Amniotic stem cell (primary cell): Measurements from ENCODE around the gene SRRM5.
A peak's percentile ranks its signal among the peaks of the same experiment; 100 is the strongest.
"Not testable (repeated sequence)": the region's sequence is repeated elsewhere in the genome, so short reads cannot be mapped to it uniquely, and the experiment has no call there.

Source experiments
- DNase-seq: peaks from one replicate; lab custom pipeline; 2025; lab: John Stamatoyannopoulos, UW

SRRM5 gene, protein sequence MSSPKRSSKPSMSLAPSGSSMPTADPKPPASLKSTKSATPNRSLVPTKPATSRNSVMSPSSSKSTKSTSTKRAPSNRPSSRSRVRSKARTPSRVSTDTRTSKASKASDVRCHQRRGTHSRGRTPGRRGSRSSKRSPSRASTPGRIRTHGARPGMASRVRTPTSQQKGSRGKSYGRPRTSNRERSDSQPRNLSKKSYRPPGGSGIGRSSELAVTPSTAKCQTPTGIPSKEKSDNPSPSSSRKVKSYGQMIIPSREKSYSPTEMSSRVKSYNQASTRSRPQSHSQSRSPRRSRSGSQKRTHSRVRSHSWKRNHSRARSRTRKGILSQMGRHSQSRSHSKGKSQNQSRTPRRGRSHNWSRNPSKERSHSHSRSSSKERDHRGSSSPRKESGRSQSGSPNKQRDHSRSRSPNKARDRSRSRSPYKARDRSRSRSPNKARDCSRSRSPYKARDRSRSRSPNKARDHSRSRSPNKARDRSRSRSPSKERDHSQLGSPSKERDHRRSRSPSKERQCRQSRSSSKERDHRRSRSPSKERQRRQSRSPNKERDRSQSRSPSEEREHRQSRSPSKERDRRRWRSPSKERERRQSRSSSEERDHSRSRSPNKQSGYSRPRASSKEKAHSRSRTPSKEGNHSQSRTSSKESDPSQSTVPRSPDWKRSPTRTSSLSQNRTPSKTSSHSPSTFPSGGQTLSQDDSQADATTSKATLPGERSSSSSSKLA

DNA sequence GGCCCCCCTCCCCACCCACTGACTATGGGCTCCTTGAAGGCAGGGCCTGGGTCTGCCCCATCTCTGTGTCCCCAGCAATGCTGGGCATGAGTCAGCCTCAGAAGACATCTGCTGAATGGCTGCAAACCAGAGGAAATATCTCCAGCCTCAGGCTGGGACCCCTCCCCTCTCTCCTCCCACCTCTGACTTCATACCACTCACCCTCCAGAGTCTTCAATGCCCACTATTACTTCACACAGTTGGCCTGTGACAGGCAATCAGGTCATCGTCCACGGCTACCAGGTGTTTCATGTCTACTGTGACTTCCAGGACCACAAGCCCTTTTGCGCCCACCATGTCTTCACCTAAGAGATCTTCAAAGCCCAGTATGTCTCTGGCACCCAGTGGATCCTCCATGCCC is at the start of gene SRRM5:
Gene SRRM5 (plus strand): TSS at position 301 of the 400 bp plus-strand sequence. CDS start 34 bp downstream, at position 335.
- no peak for DNase-seq

DNA sequence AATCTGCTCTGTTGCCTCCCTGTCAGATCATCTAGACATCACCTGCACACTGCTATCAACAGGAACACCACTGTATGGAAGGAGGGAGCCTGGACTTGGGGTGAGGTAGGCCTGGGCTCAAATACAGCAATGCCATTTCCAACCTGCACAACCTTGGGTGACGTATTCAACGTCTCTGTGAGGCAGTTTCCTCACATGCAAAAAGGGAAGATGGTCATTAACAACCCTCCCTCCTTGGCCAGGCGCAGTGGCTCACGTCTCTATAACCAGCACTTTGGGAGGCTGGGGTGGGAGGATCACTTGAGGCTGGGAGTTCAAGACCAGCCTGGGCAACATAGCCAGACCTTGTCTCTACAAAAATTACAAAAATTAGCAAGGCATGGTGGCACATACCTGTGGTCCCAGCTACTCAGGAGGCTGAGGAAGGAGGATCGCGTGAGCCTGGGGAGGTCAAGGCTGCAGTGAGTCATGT is 49.6 kb upstream of the SRRM5 start:
- DNase-seq = no peak

DNA sequence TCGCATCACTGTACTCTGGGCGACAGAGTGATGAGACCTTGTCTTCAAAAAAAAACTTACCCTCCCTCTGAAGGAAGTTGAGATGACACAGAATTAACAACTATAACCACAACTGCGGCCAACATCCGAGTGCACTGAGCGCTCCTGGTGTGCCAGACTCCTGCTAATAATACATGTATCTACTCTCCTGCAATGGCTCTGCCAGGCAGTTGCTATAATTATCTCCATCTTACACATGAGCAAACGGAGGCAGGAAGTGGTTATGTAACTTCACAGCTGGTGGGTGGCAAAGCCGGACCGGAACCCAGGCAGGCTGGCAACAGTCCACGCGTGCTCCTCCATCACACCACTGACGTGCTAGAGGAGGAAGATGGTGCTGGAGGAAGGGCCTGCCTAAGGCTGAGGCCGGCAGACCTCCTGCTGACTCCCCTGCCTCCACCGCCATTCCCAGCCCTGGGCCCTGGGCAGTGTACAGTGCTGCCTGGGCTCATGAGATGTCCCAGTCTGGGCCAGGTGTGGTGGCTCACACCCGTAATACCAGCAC is 49.1 kb upstream of the SRRM5 start:
- no peak for DNase-seq

DNA sequence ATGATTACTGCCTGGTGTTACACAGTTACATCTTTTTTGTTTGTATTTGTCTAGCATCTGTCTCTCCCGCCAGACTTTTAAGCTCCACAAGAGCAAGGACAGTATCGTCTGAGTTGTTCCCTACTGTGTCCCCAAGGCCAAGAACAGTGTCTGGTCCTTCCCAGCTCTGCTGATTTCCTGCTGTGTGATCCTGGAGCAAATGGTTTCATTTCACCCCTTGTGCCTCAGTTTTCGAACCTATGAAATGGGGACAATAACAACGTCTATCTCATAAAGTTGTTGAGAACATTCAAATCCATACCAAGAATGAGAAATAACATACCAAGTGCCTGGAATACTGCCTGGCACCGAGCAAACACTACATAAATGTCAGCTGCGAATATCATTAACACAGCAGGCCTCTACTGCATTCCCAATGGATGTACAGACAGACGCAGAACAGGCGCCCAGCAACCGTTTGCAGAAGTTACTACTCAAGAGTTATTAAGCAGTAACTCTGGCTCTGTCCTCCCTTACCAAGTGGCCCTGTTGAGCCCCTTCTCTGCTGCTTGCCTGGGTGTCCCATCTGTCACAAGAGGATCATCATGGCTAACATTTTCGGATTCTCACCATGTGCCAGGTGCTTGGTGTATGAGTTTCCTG is 48.0 kb upstream of the SRRM5 start:
- no peak for DNase-seq

DNA sequence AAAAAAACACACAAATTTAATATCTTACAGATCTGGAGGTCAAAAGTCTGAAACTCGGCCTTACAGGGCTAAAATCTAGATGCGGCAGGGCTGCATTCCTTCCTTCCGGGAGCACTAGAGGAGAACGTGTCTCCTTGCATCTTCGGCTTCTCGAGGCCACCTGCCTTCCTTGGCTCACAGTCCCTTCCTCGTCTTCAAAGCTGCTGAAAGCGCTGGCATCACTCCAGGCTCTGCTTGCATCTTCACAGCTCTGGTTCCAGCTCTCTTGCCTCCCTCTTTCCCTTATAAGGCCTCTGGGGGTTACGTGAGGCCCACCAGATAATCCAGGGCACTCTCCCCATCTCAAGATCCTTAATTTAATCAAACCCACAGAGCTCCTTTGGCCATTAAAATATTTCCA is 47.1 kb upstream of the SRRM5 start:
- DNase-seq = no peak

DNA sequence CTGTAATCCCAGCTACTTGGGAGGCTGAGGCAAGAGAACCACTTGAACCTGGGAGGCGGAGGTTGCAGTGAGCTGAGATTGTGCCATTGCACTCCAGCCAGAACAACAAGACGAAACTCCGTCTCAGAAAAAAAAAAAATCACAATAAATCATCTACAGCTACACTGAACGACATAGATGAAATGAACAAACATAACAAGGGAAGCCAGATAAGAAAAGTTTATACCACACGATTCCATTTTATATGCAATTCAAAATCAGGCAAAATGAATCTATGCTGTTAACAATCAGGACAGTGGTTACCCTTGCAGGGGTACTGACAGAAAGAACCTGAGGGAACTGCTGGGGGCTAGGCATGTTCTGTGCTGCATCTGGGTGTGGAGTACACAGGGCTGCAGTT is 42.2 kb upstream of the SRRM5 start:
- DNase-seq = no peak

DNA sequence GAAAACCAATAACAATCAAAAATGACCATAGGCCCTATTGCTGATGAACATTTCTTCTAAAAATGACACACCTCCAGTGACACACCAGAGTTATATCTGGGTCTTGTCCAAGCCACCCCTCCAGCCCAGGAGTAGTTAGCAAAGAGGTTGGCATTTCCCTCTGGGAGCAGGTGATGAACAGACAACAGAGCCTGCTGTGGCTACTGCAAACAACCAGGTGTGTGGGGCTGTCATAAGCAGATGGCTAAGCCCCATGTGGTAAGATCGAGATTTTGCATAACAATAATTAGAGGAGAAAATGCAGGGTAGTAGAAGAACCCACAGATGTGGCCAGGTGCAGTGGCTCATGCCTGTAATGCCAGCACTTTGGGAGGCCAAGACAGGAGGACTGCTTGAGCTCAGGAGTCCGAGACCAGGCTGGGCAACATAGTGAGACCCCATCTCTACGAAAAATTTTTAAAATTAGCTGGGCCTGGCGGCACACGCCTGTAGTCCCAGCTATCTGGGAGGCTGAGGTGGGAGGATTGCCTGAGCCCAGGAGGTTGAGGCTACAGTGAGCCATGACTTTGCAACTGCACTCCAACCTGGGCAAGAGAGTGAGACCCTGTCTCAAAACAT is 41.6 kb upstream of the SRRM5 start:
- no peak for DNase-seq

DNA sequence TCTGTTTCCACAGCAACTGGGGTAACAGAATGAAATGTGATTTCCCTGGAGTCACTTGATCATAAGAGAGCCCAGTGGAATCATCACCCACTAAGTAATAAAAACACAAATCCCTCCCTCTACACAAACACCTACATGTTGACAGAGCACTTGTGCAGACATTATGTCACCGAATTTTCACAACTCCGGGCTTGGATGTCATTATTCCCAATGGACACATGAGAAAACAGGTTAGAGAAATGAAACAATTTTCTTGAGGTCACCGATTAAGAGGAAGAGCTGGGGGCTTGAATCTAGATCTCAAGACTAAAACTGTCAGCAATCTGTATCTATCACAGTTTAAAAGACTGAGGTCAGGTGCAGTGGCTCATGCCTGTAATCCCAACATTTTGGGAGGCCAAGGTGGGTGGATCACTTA is 39.7 kb upstream of the SRRM5 start:
- no peak for DNase-seq

DNA sequence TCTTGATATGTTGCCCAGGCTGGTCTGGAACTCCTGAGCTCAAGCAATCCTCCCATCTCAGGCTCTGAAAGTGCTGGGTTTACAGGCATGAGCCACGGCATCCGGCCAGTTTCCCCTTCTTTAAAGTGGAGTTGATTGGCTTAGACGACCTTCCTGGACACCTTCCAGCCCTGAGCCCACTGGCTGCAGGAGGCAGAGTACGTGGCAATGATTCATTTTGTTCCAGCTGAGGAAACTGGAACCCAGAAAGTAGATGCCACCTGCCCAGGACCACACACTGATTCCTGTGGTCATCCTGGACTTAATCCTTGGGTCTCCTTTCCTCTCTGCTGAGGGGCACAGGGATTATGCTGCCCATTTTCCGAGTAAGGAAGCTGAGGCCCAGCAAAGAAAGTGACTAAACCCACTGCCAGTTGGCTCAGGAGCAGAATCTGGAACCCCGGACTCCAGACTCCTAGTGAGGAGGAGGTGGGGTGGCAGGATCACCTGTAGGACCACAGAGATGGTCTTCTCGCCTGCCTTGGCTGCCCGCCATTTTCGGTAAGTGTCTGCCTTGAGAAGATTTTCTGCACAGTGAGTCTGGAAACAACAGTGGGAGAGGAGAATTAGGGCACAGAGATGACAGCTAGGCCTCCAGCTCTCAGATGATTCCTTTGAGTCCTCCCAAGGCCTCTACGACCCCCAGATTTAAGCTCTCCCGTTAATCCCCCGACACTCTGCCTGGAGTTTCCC is 37.3 kb upstream of the SRRM5 start:
- no peak for DNase-seq

DNA sequence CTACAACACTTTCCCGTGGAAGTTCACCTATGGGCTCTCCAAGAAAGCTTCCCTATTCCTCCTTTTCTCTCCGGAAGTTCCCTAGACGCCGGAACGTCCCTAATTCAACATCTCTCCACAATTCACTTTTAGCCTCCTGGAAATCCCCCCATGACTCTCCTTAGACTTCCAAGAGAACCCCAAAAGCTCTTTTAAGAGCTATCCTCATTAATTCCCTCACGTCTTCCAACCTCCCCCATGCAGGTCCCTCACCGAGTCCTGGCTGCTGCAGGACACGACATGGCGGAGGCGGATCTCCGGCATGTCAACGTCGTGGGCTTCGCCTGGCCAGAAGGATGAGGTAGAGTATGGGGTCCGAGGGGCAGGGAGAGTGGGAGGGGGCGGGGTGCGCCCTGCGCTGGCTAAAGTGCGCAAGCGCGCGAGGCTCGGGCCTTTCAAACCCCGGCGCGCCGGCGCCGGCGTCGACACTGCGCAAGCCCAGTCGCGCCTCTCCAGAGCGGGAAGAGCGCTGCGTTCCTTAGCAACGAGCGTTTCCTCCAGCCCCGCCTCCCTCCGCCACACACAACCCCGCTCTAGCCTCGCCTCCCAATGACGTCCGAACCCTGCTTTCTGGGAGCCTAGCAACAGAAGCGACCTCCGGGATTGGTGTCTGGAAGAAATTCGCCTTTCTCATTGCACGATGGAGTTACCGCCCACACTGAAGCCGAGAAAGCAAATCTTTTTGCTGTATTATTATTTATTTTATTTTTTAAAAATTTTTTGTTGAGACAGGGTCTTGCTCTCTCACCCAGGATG is 36.5 kb upstream of the SRRM5 start, which contains the start of the genes PINLYP and XRCC1:
Gene PINLYP (plus strand): TSS at position 646 of the 795 bp plus-strand sequence. CDS start 1,391 bp downstream, outside the sequence.
Gene XRCC1 (minus strand): TSS at position 372 of the 795 bp plus-strand sequence. CDS start 69 bp downstream, at position 303.
- DNase-seq = peak; percentile 98

DNA sequence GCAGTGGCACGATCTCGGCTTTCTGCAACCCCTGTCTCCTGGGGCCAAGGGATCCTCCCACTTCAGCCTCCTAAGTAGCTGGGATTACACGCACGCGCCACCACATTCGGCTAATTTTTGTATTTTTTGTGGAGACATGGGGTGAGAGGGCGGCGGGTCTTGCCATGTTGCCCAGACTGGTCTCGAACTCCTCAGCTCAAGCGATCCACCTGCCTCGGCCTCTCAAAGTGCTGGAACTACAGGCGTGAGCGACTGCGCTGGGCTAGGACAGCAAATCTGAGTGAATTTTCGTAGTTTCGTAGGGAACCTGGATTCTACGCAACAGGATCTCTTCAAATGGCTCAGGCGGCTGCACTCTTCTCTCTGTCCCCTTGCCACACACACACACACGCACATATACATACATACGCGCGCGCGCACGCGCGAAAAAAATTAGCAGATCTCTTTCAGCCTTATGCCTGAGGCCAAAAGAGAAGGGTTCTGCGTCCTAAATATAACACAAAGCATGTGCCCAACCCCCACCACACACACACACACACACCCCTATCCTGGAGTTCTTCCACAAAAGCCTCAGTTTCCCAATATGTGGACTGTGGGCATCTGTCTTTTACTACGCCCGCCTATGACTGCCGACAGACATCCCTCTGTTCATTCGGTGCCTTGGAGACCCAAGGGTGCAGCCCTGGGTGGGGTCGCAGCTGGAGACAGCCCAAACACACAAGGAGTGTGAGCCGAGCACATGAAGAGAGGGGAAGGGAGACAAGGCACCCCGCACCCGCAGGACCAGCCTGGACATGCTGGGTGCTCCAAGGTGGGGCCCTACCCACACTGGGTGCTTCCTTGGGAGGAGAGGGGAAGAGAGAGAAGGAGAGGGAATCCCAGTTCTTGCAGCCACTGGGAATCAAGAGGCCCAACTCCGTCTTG is 35.7 kb upstream of the SRRM5 start:
- no peak for DNase-seq

DNA sequence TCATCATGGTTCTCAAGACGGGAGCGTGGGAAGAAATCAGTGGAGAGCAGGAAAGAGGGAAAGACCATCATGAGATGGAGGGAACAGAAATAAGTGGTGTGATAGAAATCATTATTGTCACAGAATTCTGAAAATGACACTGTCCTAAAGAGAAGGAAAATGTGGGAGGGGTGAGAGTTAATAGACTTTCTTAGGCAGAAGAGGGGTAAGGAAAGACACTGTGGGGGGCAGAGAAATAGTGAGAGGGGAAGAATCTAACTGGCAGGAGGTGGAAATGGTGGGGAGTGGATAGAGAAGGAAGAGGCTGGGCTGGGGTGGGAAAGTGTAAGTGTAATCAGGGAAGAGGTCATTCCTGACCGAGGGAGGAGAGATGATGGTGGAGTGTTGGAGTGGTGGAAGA is 33.1 kb upstream of the SRRM5 start:
- DNase-seq = no peak

DNA sequence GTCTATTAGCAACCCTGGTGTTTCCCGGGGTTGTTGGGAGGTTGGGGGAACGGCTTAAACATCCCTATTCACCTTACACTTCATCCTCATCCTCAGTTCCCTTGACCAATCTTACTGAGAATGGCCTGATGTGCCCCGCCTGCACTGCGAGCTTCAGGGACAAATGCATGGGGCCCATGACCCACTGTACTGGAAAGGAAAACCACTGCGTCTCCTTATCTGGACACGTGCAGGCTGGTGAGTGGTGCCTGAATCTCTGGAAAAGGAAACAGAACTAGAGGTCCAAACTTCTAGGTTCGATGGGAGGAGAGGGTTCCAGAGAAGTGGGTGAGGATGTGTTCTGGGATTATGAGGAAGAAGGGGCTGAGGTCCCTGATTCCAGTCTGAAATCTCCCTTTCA is 30.4 kb upstream of the SRRM5 start:
- no peak for DNase-seq

DNA sequence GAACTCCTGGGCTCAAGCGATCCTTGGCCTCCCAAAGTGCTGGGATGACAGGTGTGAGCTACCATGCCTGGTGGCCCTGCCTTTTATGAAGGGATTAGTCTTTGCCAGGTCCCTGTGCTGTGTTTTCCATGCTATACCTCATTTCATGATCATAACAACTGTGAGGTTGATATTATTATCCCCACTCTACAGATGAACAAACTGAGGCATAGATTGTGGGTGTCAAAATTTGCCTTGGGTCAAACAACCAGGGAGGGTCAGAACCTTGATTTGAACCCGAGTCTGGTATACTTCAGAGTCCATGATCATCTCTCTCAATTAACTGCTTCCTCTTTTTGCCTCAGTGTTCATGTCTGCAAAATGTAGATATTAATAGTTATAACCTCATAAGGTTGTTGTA is 29.4 kb upstream of the SRRM5 start:
- DNase-seq = no peak

DNA sequence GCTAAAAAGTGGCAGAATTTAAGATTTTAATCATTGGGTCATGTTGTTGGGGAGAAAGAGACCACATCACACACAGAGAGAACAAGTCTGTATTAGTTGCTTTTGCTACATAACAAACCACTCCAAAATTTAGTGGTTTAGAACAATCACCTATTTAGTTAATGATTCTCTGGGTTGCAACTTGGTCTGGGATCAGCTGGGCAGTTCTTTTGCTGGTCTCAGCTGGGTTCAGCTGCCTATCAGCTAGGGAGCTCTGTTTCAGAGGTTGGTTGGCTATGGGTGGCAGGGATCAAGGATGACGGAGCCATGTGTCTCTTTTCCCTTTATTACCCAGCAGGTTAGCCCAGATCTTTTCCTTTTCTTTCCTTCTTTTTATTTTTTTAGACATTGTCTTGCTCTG is 27.4 kb upstream of the SRRM5 start:
- DNase-seq = no peak

DNA sequence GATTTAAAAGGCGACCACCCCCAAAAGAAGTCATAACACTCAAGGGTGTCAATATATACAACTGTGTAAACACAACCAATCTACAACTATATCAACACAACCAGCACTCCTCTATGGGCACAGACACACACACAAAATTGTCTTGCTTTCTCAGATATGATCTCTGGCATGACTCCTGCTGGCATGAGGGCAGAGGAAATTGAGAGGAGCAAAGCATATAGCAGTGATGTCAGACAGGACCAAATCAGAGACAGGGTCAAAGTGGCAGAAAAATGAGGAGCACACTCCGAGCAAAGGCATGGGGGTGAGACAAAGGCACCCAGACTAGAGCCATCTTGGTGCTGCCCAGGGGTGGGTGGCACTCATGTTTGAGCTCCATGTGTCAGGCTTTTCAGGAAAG is 25.5 kb upstream of the SRRM5 start:
- DNase-seq = no peak

DNA sequence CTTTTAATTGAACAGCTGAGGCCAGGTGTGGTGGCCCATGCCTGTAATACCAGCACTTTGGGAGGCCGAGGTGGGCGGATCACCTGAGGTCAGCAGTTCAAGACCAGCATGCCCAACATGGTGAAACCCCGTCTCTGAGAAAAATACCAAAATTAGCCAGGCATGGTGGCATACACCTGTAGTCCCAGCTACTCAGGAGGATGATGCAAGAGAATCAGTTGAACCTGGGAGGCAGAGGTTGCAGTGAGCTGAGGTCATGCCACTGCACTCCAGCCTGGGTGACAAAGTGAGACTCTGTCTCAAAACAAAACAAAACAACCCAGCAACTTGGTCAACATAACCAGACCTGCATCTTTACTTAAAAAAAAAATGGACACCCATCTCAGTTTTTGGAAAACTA is 24.9 kb upstream of the SRRM5 start:
- DNase-seq = not testable (repeated sequence)

DNA sequence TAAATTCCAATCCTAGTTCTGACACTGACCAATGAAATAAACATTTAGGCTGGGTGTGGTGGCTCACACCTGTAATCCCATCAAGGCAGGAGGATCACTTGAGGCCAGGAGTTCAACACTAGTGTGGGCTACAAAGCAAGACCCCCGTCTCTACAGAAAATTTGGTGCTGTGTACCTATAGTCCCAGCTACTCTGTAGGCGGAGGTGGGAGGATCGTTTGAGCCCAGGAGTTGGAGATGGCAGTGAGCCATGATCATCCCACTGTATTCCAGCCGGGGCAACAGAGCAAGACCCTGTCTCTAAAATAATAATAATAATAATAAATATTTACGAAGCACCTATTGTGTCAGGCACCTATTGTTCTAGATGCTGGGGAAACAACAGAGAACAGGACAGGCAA is 22.6 kb upstream of the SRRM5 start:
- DNase-seq = no peak

DNA sequence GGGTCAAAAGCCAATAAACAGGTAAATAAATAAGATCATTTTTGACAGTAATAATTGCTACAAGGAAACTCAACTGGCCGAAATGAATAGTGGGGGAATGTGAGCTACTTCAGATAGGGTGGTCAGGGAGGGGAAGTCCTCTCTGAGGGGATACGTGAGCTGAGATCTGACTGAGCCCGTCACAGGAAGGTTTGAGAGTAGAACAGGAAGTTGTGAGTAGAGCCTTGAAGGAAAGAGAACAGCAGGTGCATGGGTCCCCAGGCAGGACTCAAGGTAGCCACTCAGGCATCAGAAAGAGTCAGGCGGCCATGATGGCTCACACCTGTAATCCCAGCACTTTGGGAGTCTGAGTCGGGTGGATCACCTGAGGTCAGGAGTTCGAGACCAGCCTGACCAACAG is 22.2 kb upstream of the SRRM5 start:
- no peak for DNase-seq
